D721Med (cell line): Measurements from ENCODE around the gene LMNA.
"Not testable (repeated sequence)": the region's sequence is repeated elsewhere in the genome, so short reads cannot be mapped to it uniquely, and the experiment has no call there.

Experiments used
- DNase-seq: peaks from one replicate; pipeline ENCODE4 v3.0.0; 2011; ENCODE audit warnings: low spot score; ENCODE audit not compliant: insufficient read length
- FAIRE-seq: peaks from 2 replicates; lab custom pipeline; 2011; peaks lifted over from hg19 to GRCh38; lab: Jason Lieb, UNC
- CTCF ChIP-seq: IDR thresholded peaks from 2 replicates; pipeline ENCODE4 v1.5.1; 2012; ENCODE audit warnings: mild to moderate bottlenecking, control low read depth; ENCODE audit not compliant: insufficient read depth; ENCODE audit errors: missing control alignments

Gene LMNA

DNA sequence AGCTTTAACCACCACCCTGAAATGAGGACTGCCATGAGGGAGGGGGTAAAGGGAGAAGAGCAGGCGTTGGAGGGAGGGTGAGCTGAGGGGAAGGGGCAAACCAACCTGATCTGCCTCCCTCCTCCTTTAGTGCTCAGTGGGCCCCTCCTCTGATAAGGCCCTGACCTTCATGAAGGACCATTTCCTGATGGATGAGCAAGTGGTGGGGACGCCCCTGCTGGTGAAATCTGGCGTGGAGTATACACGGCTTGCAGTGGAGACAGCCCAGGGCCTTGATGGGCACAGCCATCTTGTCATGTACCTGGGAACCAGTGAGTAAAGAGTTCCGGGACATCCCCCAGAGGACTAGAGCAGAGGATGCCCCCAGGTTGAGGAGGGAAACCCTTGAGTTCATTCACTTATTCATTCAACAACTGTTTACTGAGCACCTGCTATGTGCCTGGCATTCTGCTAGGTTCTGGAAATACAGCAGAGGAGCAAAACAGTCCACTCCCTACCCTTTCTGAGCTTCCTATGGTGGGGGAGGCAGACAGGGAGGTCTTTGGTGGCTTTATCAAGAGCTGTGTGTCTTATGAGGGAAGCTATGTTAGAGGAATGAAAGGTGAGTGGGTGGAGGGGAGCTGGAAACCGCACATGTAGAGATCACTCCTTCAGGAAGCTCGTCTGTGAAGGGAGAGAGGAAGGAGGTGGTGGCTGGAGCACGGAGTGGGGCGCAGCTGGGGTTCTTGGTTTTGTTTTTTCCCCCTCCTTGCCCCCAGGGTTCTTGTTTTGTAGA is 58.4 kb downstream of the LMNA start:
- no peak for TF ChIP-seq CTCF
- no peak for FAIRE-seq
- DNase-seq, result peak; percentile 15

DNA sequence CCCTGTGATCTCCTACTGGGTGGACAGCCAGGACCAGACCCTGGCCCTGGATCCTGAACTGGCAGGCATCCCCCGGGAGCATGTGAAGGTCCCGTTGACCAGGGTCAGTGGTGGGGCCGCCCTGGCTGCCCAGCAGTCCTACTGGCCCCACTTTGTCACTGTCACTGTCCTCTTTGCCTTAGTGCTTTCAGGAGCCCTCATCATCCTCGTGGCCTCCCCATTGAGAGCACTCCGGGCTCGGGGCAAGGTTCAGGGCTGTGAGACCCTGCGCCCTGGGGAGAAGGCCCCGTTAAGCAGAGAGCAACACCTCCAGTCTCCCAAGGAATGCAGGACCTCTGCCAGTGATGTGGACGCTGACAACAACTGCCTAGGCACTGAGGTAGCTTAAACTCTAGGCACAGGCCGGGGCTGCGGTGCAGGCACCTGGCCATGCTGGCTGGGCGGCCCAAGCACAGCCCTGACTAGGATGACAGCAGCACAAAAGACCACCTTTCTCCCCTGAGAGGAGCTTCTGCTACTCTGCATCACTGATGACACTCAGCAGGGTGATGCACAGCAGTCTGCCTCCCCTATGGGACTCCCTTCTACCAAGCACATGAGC is 62.2 kb downstream of the LMNA start:
- FAIRE-seq, result no peak

GRCh38 chr1:156177919-156178654 is 63.6 kb downstream of the LMNA start:
- TF ChIP-seq CTCF, result no peak
- FAIRE-seq, result no peak
- no peak for DNase-seq

More for the DNA sequence above, 62.2 kb downstream of the LMNA start:
- peak; percentile 15 for DNase-seq
- TF ChIP-seq CTCF, result no peak

DNA sequence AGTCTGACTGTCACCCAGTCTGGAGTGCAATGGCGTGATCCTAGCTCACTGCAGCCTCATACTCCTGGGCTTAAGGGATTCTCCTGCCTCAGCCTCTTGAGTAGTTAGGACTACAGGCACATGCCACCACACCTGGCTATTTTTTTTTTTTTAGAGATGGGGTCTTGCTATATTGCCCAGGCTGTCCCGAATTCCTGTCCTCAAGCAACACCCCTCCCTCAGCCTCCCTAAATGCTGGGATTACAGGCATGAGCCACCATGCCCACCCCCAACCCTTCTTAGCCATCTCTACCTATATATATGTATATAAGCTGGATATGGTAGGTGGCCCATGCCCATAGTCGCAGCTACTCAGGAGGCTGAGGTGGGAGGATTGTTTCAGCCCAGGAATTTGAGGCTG is 66.0 kb downstream of the LMNA start:
- DNase-seq (no peak), FAIRE-seq (no peak)
- TF ChIP-seq CTCF, result no peak

GRCh38 chr1:156181391-156181924 is 66.9 kb downstream of the LMNA start:
- not testable (repeated sequence) for FAIRE-seq, DNase-seq

DNA sequence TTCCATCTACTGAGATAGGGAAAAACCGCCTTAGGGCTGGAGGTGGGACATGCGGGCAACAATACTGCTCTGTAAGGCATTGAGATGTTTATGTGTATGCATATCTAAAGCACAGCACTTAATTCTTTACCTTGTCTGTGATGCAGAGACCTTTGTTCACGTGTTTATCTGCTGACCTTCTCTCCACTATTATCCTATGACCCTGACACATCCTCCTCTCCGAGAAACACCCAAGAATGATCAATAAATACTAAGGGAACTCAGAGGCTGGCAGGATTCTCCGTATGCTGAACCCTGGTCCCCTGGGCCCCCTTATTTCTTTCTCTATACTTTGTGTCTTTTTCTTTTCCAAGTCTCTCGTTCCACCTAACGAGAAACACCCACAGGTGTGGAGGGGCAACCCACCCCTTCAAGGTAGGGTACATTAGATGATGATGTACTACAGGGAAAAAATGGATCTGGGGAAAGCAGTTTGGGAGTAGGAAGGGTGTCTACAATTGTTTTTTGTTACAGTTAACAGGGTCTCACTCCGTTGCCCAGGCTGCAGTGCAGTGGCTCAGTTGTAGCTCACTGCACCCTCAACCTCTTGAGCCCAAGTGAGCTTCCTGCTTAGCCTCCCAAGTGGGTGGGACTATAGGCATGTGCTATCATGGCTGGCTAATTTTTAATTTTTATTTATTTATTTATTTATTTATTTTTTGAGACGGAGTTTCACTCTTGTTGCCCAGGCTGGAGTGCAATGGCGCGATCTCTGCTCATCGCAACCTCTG is 67.7 kb downstream of the LMNA start:
- not testable (repeated sequence) for DNase-seq, FAIRE-seq

DNA sequence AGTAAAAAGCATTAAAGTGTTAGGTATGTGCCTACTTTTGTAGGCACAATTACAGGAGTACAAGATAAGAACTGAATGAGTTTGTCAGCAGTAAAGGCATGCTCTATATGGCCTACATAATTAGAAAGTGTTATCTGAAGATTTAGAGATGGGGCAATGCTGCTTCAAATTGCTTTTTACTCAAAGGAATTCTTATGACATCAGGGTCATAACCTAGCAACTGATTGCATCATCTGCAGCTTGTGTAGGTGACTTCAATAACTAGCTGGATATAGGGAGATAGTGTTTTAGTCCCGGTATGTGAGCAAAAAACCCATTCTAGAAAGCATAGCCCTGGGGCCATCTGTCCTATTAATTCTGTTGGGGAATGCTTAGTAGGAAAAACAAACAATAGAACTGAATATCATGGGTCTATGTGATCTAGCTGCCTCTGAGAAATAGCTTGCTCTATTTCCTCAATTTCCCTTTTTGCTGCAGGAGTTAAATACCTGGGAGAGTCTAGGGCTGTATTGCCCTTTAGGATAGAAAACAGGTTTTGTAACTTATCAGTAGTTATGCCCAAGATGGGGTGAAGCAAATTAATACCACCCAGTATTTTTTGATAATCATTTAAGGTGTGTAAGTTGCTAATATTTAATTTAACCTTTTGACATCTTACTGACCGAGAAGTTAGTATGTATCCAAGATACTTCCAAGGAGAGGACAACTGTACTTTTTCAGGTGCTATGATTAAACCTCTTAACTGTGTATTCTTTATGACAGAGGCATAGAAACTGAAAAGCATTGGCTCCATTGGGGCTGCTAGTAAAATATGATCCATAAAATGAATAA is 72.1 kb downstream of the LMNA start:
- not testable (repeated sequence) for FAIRE-seq, DNase-seq
